Right cardiac atrium (tissue), 5 donors: Measurements from ENCODE around the gene STIM2. TPM values are rescaled to one million over a fixed set of nuclear protein-coding genes. Genes with fewer than 3 reads are reported as not detected.
"Not testable (repeated sequence)": the region's sequence is repeated elsewhere in the genome, so short reads cannot be mapped to it uniquely, and the experiment has no call there.

ENCODE experiments used
- ATAC-seq, 2 donors: fragments of 200-7000 bp; cut with Tn5 transposase; one replicate each; pipeline versions ENCODE4 v1.8.0 to v1.9.1; 2020; ENCODE audit warnings: moderate library complexity in 2 of 2, mild to moderate bottlenecking in 1 of 2
- DNase-seq, 3 donors: peaks; one replicate each; pipeline ENCODE4 v3.0.0-alpha.2; 2020
- H3K27ac ChIP-seq: one replicate; pipeline ENCODE4 v1.5.1; 2013; ENCODE audit warnings: mild to moderate bottlenecking, low read length, control low read depth, moderate library complexity
- H3K27me3 ChIP-seq: one replicate; pipeline ENCODE4 v1.6.1; 2013; ENCODE audit not compliant: control insufficient read depth, insufficient read depth
- H3K4me1 ChIP-seq: one replicate; pipeline ENCODE4 v1.6.1; 2013; ENCODE audit warnings: low read length; ENCODE audit not compliant: control insufficient read depth, insufficient read depth
- H3K4me3 ChIP-seq: one replicate; pipeline ENCODE4 v1.5.1; 2013; ENCODE audit warnings: low read length, control low read depth
- H3K9me3 ChIP-seq: one replicate; pipeline ENCODE4 v1.6.1; 2013; ENCODE audit warnings: low read length; ENCODE audit not compliant: control insufficient read depth
- WGBS: extraction: QIAGEN DNeasy Blood & Tissue Kit; methylation state at CpG from one replicate; pipeline ENCODE4 v1.1.7; 2013; 5-methylcytosine and 5-hydroxymethylcytosine counted together
- intact Hi-C, 4 donors: fragments of 100-400 bp; cut with DNase I; formaldehyde crosslinking; loops; one replicate each; pipeline versions ENCODE4 v1.11.0 to v1.14.0; 2022 to 2023
- polyA plus RNA-seq: library from polyadenylated mRNA; stranded (reverse); fragments of 200-250 nt; gene quantifications from one replicate; pipeline ENCODE4 v1.2.3, GENCODE V29; 2013
- total RNA-seq, 4 donors: library from RNA; stranded (reverse); fragmentation: NEBNext Ultra II Directional; extraction: Animal tissue kit (Norgen Biotek cat#: 25700); gene quantifications; one replicate each; pipeline ENCODE4 v1.2.1, GENCODE V29; 2021
- donor health status: healthy with polysubstance abuse.
- donor health status: DM: no; HTN: yes; CAD: no.
- donor health status: DM: no; HTN: no; CAD: no.
- donor health status: DM: no; HTN: yes; CAD: no; lungs with severe emphysema.
- donor health status: DM: yes; HTN: yes; CAD: no.

The STIM2 gene
- total and polyA plus RNA-seq, 5 donors, result 6.0 to 20.8 (median 15.6) TPM

DNA sequence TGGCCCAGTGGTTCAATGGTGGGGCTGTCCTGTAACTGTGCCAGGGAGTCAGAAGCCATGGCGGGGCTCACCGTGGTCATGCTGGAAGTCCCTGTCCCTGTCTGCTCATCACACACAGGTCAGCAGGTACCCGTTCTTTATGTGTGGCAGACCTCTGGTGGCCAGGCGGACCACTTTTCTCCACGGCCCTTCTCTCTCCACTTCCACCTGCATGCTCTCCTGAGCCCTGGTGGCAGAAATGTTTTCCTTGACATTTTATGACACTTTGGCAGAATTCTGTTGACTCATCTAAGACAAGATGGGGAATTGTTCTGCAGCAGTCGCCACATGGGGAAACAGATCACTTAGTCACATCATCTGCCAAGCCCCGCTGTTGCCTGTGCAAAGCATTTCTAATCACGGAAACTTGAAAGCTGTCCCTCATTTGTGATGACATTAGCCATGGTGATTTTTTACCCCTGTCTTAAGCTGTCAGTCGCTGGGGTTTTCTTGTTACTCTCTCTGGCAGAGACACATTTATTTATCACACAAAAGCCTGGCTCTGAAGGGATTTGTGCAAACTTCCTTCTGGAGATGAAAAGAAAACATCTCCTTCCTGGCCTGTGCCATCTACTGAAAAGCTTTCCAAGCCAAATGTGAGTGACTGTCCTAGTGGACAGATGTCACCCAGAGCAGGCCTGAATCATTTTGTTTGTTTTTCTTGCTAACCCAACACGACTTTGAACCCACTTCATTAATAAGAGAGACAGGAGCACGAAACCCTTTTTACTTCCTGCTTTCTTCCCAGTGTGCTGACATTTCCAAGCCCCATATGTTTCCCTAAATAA is 38.8 kb upstream of the STIM2 start:
- WGBS, result 68% methylated on average over 11 of the region's 11 CpGs

DNA sequence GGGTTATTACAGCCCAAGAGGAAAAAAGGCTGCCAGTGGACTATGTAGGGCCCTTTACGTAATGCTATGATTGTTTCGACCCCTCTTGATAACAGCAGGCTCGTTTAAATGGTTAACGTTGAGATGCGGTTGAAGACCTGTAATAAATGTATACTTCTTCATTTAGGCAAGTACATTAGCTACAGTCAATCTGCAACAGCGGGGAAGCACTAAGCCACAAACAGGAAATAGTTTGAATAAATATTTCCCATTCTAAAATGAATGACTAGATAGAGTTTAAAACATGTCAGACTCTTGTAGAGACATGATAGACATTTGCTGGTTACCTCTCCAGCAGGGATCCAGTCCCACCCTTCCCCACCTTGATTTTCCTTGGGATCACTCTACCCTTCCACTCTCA is 38.1 kb upstream of the STIM2 start:
- DNase-seq, result no peak
- Histone ChIP-seq H3K27me3 (no peaks in the 10 kb centered on the region), H3K9me3 (no peaks in the 10 kb centered on the region), H3K27ac (no peak overlapping the region), H3K4me3 (no peak overlapping the region), H3K4me1 (no peaks in the 10 kb centered on the region)
- ATAC-seq, result no peak
- WGBS, result 72% methylated on average over 6 of the region's 6 CpGs
- intact Hi-C loops, result no loop called here

More for the DNA sequence above, 38.8 kb upstream of the STIM2 start:
- H3K27ac ChIP-seq, result no peak overlapping the region
- peak in 1 of 2 donors; percentile 14 for ATAC-seq
- intact Hi-C loops, result no loop called here
- no peak for DNase-seq
- H3K27me3 ChIP-seq, result no peaks in the 10 kb centered on the region
- H3K4me1 ChIP-seq, result no peaks in the 10 kb centered on the region
- H3K9me3 ChIP-seq, result no peaks in the 10 kb centered on the region
- no peak overlapping the region for H3K4me3 ChIP-seq

DNA sequence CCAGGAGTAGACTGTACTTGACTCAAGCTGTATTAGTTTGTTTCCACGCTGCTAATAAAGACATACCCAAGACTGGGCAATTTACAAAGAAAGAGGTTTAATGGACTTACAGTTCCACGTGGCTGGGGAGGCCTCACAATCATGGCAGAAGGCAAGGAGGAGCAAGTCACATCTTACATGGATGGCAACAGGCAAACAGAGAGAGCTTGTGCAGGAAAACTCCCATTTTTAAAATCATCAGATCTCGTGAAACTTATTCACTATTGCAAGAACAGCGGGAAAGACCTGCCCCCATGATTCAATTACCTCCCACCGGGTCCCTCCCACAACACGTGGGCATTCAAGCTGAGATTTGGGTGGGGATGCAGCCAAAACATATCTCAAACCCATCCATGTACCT is 37.7 kb upstream of the STIM2 start:
- ATAC-seq, H3K4me3 ChIP-seq, H3K9me3 ChIP-seq, DNase-seq, H3K27ac ChIP-seq, intact Hi-C loops, H3K4me1 ChIP-seq, H3K27me3 ChIP-seq: not testable (repeated sequence)
- 93% methylated on average over 6 of the region's 6 CpGs for WGBS

DNA sequence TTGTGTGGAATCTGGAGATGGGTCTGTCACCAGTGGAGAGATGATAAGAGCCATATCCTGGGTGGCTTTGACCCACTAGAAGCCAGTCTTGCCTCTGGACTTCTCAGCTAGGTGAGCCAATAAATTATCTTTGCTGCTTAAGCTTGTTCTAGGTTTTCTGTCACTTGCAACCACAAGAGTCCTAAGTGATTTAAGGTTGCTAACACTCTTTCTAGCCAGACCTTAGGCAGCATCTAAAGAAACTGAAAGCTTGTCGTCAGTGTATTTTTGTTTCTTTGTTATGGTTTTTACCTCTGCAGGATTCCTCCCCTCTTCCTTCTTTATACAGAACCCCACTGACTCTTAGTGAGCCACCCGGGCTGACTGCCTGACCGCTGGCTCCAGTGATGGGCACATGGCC is 37.1 kb upstream of the STIM2 start:
- WGBS, result 93% methylated on average over 3 of the region's 3 CpGs
- H3K4me1 ChIP-seq, result no peaks in the 10 kb centered on the region
- intact Hi-C loops, result no loop called here
- H3K27ac ChIP-seq, result no peak overlapping the region
- DNase-seq (no peak), ATAC-seq (no peak)
- H3K9me3 ChIP-seq, result no peaks in the 10 kb centered on the region
- no peak overlapping the region for H3K4me3 ChIP-seq
- no peaks in the 10 kb centered on the region for H3K27me3 ChIP-seq

DNA sequence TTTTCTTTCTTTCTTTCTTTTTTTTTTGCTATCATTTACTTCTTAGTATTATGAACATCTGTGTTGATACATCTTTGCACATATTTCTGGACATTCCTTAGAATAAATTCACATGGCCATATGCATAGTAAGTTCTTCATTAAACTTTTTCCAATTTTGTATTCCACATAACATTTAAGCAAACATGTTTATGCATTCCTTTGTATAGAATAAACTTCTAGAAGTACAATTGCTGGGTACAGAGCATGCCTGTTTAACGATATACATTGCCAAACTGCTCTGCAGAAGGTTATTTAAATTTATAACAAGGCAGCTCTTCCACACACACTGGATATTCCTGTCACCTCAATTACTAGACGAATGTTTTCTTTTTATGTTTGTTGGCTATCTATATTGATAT is 36.0 kb upstream of the STIM2 start:
- 88% methylated on average over 2 of the region's 2 CpGs for WGBS
- H3K9me3 ChIP-seq, result no peaks in the 10 kb centered on the region
- H3K4me1 ChIP-seq, result no peaks in the 10 kb centered on the region
- intact Hi-C loops, result no loop called here
- no peaks in the 10 kb centered on the region for H3K27me3 ChIP-seq
- no peak overlapping the region for H3K27ac ChIP-seq
- no peak overlapping the region for H3K4me3 ChIP-seq
- ATAC-seq, result no peak
- no peak for DNase-seq

DNA sequence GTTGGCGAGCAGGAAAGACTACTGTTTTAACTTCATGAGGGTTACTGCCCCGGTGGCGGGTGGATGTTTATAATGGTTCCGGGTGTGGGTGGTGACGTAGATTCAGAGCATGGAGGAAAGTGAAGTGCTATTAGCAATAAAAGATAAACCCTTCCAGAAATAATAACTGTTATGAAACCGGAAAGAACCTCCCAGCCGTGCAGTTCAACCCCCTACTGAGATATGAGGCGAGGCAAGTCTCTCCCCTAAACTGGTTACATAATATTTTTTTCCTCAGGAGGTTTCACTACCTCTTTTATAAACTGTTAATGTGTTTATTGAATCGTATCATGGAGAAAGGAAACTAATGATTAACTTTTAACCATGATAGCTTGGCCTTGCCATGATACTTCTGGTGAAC is 33.9 kb upstream of the STIM2 start:
- no peaks in the 10 kb centered on the region for H3K4me1 ChIP-seq
- intact Hi-C loops, result no loop called here
- 33% methylated on average over 9 of the region's 9 CpGs for WGBS
- no peaks in the 10 kb centered on the region for H3K27me3 ChIP-seq
- no peak overlapping the region for H3K4me3 ChIP-seq
- ATAC-seq, result peak; percentile 64 to 75
- no peak overlapping the region for H3K27ac ChIP-seq
- H3K9me3 ChIP-seq, result no peaks in the 10 kb centered on the region
- DNase-seq, result peak in 1 of 3 donors; percentile 46

DNA sequence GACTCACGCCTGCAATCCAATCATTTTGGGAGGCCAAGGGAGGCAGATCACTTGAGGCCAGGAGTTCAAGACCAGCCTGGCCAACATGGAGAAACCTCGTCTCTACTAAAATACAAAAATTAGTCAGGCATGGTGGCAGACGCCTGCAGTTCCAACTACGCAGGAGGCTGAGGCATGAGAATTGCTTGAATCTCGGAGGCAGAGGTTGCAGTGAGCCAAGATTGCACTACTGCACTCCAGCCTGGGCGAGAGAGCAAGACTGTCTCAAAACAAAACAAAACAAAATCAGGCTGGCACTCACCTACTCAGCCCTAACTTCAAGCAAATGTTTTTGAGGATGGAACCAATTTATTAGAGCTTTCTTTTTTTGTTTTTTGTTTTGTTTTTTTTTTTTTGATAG is 33.3 kb upstream of the STIM2 start:
- H3K9me3 ChIP-seq, DNase-seq, H3K27ac ChIP-seq, H3K27me3 ChIP-seq, intact Hi-C loops, H3K4me3 ChIP-seq, ATAC-seq, H3K4me1 ChIP-seq: not testable (repeated sequence)
- 95% methylated on average over 6 of the region's 6 CpGs for WGBS

DNA sequence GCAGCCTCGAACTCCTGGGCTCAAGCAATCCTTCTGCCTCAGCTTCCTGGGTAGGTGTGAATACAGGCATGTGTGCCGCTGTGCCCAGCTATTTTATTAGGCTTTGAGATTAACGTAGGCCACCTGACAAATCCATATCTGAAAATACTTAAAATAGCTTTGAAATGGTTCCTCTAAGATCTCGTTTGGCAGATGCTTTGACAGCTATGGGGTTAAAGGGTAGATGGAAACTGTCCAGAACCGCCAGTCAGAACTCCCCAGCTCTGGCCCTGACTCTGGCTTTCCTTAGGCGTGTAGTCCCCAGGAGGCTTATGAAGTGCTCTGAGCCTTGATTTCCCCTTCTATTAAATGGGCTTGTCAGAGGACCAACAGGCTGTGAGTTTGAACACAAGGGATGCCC is 32.8 kb upstream of the STIM2 start:
- ATAC-seq (peak; percentile 26 to 39), DNase-seq (no peak)
- WGBS, result 61% methylated on average over 6 of the region's 6 CpGs
- no peaks in the 10 kb centered on the region for H3K9me3 ChIP-seq
- intact Hi-C loops, result no loop called here
- H3K27ac ChIP-seq, result no peak overlapping the region
- no peaks in the 10 kb centered on the region for H3K4me1 ChIP-seq
- H3K27me3 ChIP-seq, result no peaks in the 10 kb centered on the region
- no peak overlapping the region for H3K4me3 ChIP-seq

DNA sequence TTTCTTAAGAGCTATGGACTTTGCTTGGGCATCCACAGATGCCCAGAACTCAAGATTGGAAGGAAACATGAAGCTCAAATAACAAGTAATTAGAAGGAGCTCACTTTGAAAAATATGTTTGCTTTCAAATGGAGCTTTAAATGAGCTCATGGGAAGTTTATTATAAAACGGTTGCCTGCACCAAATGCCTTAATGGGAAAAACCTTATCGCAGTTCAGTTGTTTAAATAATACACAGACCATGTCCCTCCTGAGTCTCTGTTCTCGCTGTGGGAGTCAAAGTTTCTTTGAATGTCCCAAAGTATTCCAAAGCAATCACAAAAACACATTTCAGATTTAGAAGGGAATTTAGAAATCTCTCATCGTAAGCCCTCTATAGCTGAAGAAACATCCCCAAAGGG is 31.6 kb upstream of the STIM2 start:
- WGBS, result 81% methylated on average over 4 of the region's 4 CpGs
- Histone ChIP-seq H3K4me1 (no peaks in the 10 kb centered on the region), H3K9me3 (no peaks in the 10 kb centered on the region), H3K4me3 (no peak overlapping the region), H3K27ac (no peak overlapping the region), H3K27me3 (no peaks in the 10 kb centered on the region)
- intact Hi-C loops, result no loop called here
- ATAC-seq (no peak), DNase-seq (no peak)

DNA sequence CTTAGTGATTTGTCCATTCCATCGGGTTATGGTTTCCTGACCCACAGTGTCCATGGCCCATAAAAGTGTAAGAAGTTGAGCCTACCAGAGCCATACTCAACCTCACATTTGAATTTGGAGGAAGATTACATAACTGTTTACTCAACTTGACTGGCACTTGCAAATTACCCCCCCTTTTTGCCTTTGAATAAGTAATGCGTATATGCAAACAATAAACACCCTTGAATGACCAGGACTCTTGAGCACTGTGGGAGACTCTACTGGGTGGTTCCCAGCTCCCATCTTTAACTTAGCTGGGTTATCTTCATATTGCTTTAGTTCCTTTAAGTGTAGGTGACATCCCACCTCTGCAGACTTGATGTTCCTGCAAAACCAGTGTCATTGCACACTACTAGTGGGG is 30.6 kb upstream of the STIM2 start:
- H3K27me3 ChIP-seq, result no peaks in the 10 kb centered on the region
- no peak for ATAC-seq
- H3K9me3 ChIP-seq, result no peaks in the 10 kb centered on the region
- H3K27ac ChIP-seq, result no peak overlapping the region
- no peak overlapping the region for H3K4me3 ChIP-seq
- H3K4me1 ChIP-seq, result no peaks in the 10 kb centered on the region
- intact Hi-C loops, result no loop called here
- no peak for DNase-seq
- 96% methylated on average over 2 of the region's 2 CpGs for WGBS

DNA sequence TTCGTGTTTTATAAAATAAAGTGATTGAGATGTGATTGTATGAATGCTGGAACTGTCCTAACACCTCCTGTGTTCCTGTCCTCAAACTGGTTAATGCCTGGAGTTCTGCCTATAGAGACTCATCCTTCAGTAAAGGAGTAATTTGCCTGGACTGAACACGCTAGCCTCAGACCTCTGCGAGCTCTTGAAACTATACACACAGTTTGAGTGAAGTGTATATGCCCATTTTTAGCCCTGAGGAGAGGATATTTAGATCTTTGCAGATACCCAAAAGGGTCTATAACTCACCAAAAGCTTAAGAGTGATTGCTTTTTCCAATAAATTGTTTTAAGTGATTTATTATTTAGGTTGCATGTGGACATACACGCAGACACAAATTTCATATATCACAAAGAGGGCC is 29.9 kb upstream of the STIM2 start:
- 92% methylated on average over 4 of the region's 4 CpGs for WGBS
- H3K9me3 ChIP-seq, result no peaks in the 10 kb centered on the region

DNA sequence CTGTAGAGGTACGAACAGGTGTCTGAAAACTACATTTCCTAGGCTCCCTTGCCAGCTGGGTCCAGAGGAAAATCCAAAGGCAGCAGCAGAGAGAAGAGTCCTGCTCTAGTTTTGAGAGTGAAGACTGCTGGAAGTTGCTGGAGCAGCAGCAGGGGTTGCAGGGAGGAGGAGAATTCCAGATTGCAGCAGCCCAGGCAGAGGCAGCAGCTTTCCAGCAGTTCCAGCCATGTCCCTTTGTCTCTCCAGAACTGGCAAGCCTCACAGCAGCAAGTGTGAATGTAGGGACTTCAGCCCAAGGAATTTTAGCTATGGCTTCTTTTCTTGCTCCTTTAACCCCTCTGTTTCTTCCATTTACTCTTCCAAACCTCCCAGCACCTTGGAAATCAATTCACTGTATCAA is 24.1 kb upstream of the STIM2 start:
- Histone ChIP-seq H3K9me3 (no peaks in the 10 kb centered on the region), H3K4me3 (no peak overlapping the region), H3K4me1 (peaks cover 9% of the 10 kb centered on the region), H3K27ac (no peak overlapping the region), H3K27me3 (no peaks in the 10 kb centered on the region)
- intact Hi-C loops, result no loop called here
- ATAC-seq, result peak in 1 of 2 donors; percentile 23
- no peak for DNase-seq
- WGBS, result 84% methylated on average over 1 of the region's 1 CpG

More for the DNA sequence above, 29.9 kb upstream of the STIM2 start:
- H3K4me1 ChIP-seq, result no peaks in the 10 kb centered on the region
- intact Hi-C loops, result no loop called here
- no peak overlapping the region for H3K4me3 ChIP-seq
- DNase-seq (no peak), ATAC-seq (no peak)
- H3K27me3 ChIP-seq, result no peaks in the 10 kb centered on the region
- no peak overlapping the region for H3K27ac ChIP-seq
